LoVo (cell line): ENCODE measurements around the gene SFXN1.

Experiments
- DNase-seq: peaks from one replicate; pipeline ENCODE4 v3.0.0-alpha.2; 2016; ENCODE audit warnings: low spot score

The SFXN1 gene

DNA sequence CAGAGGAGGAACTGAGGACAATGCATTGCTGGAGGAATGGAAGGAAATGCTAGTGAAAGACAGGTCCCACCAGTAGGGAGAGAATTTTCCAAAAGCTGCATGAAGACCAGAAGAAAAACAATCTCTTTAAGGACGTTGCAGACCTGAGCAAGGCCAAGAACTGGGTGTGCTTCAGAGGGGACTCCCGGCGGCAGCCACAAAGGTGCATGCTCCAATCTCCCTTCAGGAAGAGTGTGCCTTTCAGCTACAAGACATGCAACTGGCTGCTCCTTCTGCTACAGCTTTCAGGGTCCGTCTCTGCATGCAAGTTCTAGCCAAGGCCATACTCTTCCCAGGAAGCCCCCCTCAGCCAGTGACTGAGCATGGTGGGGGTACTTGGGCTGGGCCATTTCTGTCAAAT, 62.9 kb downstream of the SFXN1 start:
- DNase-seq = no peak

GRCh38 chr5:175542232-175542965, 64.0 kb downstream of the SFXN1 start:
- no peak for DNase-seq

DNA sequence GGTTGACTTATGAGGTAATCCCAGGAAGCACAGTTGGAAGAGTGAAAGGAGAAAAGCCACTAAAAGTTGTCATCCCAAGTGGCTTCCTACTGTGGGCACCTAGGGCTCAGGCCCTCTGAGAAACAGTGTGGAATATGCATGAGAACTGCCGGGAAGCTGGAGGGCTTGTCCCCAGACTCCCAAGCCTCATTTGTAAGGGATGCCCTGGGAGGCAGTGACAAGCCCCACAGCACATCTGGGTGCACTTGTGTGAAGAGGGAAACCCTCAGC, 64.5 kb downstream of the SFXN1 start:
- no peak for DNase-seq

DNA sequence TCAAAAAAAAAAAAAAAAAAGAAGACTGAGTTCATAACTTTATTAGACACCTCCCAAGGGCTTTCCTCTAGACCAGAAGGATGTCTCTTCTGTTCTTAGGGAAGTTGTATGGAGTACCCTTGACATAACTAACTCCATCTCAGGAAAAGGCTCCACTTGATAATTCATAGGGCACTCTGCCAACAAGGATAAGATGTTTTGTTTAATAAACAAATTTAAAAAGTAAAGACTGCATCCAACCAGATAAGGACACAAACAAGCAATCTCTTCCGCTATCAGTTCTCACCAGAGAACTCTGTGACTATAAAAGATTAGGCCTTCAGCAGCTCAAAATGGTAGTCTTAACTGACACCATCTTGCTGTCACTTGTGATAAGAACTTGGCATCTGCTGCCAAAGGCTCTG, 65.8 kb downstream of the SFXN1 start:
- no peak for DNase-seq

DNA sequence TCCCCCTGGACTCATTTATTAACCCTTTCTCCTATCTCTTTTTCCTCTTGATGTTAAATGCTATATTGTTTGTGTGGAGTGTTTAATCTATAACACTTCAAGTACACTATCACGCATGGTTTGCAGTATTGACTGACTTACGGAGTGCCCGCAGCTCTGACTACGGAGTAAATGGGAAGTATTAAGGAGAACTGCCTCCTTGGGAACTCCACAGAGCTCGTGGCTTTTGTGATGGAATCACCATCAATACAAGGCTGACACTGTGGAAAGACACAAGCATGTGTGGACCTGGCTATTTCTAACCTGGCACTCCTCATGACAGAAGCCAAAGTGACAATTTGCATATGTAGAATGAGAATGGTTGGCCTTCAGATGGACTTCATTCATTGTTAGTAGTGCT, 66.2 kb downstream of the SFXN1 start:
- no peak for DNase-seq

DNA sequence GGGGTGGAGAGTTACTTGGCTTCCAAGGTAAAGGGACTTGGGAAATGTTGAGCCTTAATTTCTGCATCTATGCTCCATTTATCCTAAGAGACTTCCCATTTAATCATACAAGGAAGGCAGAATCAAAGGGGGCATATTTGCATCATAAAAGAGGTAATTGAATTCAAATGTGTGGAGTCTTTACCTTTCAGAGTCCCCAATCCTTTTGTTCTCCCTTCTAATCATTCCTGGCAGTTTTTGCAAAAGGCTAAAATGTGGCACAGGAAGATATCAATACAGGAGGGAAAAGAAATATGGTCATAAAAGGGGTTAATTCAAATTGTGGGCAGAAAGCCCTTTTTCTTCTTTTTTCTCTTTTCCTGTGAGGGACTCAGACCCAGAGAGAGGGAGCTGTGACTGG, 69.5 kb downstream of the SFXN1 start:
- no peak for DNase-seq

- DNase-seq = no peak
Measured at GRCh38 chr5:175548626-175549311, 70.4 kb downstream of the SFXN1 start.

- DNase-seq = no peak
Measured at GRCh38 chr5:175550055-175550805, 71.9 kb downstream of the SFXN1 start.

DNA sequence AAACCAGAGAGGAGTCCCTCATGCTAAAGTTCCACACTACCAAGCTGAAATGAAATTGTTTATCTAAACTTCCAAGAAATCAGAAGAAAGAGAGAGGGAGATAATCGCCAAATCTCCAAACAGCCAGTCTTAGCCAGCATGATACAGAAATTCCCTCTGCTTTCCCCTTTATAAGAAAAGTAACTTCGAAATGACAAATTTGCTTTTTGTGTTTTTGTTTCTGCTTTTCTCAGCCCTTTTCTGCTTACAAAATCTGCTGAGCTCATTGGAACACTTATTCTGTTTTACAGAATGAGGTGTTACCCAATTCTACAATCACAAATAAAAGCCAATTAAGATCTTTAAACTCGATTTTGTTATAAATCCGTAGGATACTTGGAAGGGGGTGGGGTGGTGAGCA, 72.9 kb downstream of the SFXN1 start:
- no peak for DNase-seq

GRCh38 chr5:175554296-175554695, 75.9 kb downstream of the SFXN1 start:
- DNase-seq = no peak

DNA sequence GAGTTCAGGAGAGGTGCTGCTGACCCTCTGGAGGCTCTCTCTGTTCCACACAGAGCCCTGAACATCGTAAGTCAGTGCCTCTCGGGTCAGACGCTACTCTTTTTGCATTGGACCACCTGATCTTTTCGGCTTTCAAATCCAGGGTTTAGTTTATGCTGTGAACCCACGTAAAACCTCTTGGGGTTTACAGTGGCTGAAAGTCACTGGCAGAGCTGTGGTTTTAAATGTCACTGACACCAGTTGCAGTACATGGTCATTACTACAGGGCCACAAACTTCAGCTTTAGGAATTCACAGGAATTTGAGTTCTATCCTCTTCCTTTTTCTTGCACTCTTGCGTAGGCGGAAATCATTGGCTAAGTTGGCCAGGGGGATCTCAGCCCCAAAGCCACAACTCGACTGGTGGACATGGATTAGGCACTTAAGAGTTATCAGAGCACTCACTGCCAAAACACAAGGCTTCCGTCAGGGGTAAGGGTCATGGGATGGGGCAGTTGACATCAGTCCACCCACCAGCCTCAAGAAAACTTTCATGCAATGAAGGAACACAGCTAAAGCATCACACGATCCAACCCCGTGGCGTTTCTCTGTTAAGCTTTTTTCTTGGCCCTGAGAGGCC, 76.9 kb downstream of the SFXN1 start:
- no peak for DNase-seq

GRCh38 chr5:175556794-175557193, 78.4 kb downstream of the SFXN1 start:
- no peak for DNase-seq

- no peak for DNase-seq
Measured at GRCh38 chr5:175557778-175558177, 79.4 kb downstream of the SFXN1 start.

- no peak for DNase-seq
Measured at GRCh38 chr5:175558801-175559480, 80.6 kb downstream of the SFXN1 start.

GRCh38 chr5:175560011-175560410, 81.7 kb downstream of the SFXN1 start:
- DNase-seq = no peak

- DNase-seq = no peak
Measured at GRCh38 chr5:175561085-175561484, 82.7 kb downstream of the SFXN1 start.

DNA sequence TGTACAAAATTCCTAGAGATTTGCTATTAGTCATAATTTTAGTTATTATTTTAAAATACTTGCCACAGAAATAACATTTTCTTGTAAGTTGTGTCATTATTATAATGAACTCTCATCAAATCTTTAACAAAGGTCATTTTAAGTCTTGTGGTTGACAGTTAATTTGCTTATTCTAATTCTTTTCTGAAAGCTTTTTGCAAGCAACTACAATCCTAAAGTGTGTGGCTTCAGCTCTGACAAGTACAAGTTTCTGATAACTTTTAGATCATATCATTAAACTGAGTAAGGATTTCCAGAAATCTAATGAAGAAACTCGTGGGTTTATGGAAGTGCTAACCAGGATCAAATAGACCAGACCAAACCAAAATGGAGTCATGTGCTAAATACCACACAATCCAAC, 86.4 kb downstream of the SFXN1 start:
- DNase-seq = no peak

GRCh38 chr5:175566697-175567096, 88.3 kb downstream of the SFXN1 start:
- DNase-seq = no peak

- no peak for DNase-seq
Measured at GRCh38 chr5:175567954-175568353, 89.6 kb downstream of the SFXN1 start.

GRCh38 chr5:175569701-175570100, 91.3 kb downstream of the SFXN1 start:
- no peak for DNase-seq

DNA sequence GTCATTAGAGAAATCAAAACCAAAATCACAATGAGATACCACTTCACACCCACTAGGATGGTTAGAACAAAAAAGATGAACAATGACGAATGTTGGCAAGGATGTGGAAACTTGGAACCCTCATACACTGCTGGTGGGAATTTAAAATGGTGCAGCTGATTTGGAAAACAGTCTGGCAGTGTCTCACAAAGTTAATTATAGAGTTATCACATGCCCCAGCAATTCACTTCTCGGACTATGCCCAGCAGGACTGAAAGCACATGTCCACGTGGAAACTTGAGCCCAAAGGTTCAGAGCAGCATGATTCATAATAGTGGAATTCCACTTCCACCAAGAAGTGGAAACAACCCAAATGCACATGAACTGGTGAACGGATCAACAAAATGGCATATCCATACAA, 94.5 kb downstream of the SFXN1 start:
- DNase-seq = no peak

- no peak for DNase-seq
Measured at GRCh38 chr5:175573493-175574269, 95.3 kb downstream of the SFXN1 start.
